Liver (tissue), 3 donors: ENCODE data around the gene HMX1.

ENCODE experiments used
- EGR1 ChIP-seq, 2 donors: IDR thresholded peaks; 2 replicates each; pipeline ENCODE4 v1.6.1; 2016 to 2018; ENCODE audit warnings: antibody characterized with exemption in 2 of 2, low read depth in 2 of 2
- JUND ChIP-seq, 2 donors: IDR thresholded peaks; 2 replicates each; pipeline ENCODE4 v1.6.1; 2016; ENCODE audit warnings: antibody characterized with exemption in 2 of 2
- TF ChIP-seq, protein P1 (sequence below): fragments of 150-350 bp; IDR thresholded peaks from 2 replicates; pipeline ENCODE4 v1.5.1; 2017; ENCODE audit warnings: improper control_type of control experiment, low read depth, low read length; ENCODE audit not compliant: missing input control
- TF ChIP-seq, protein P2 (sequence below): IDR thresholded peaks from 2 replicates; pipeline ENCODE4 v1.6.1; 2016; ENCODE audit warnings: antibody characterized with exemption
- donor health status: healthy.
- donor health status: healthy.

DNA sequence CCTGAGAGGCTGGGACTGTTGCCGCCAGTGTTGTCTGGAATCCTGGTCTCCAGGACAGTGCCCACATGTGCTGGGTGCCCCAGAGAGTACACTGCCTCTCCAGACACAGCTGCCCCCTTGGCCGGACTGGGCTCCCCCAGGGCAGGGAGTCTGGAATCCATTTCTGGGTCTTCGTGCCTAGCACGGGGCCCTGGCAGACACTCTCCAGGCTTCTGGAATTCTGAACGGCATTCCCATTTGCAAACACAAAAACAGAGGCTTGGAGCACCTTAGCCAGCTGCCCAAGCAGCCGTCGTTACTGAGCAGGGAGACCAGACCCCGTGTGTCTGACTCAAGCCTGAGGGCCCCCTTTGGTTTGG lies 20.8 kb downstream of the HMX1 start:
- TF ChIP-seq, protein P1, sequence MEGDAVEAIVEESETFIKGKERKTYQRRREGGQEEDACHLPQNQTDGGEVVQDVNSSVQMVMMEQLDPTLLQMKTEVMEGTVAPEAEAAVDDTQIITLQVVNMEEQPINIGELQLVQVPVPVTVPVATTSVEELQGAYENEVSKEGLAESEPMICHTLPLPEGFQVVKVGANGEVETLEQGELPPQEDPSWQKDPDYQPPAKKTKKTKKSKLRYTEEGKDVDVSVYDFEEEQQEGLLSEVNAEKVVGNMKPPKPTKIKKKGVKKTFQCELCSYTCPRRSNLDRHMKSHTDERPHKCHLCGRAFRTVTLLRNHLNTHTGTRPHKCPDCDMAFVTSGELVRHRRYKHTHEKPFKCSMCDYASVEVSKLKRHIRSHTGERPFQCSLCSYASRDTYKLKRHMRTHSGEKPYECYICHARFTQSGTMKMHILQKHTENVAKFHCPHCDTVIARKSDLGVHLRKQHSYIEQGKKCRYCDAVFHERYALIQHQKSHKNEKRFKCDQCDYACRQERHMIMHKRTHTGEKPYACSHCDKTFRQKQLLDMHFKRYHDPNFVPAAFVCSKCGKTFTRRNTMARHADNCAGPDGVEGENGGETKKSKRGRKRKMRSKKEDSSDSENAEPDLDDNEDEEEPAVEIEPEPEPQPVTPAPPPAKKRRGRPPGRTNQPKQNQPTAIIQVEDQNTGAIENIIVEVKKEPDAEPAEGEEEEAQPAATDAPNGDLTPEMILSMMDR: no peak
- TF ChIP-seq JUND (IDR thresholded peaks at IDR 0.05) (no peak), EGR1 (IDR thresholded peaks at IDR 0.05; ENCODE audit: low read depth in 2 of 2) (no peak)
- TF ChIP-seq, protein P2, sequence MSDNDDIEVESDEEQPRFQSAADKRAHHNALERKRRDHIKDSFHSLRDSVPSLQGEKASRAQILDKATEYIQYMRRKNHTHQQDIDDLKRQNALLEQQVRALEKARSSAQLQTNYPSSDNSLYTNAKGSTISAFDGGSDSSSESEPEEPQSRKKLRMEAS: no peak
